Breast epithelium (tissue), 4 donors: ENCODE results near the gene CPNE7. TPM values are rescaled to one million over a fixed set of nuclear protein-coding genes. Genes with fewer than 3 reads are reported as not detected.

ENCODE experiments used
- DNase-seq, 2 donors: peaks; one replicate each; pipeline ENCODE4 v3.0.0-alpha.2; 2019; ENCODE audit warnings: low spot score in 2 of 2
- H3K27ac ChIP-seq, 2 donors: fragments of 200-600 bp; sonication (generic) in 1 of 2; one replicate each; pipeline ENCODE4 v1.5.1; 2016 to 2019; ENCODE audit warnings: mild to moderate bottlenecking in 1 of 2
- H3K27me3 ChIP-seq, 2 donors: fragments of 200-600 bp; sonication (generic) in 1 of 2; one replicate each; pipeline versions ENCODE4 v1.5.1 to v1.6.0; 2017 to 2019; ENCODE audit warnings: control low read depth in 1 of 2, mild to moderate bottlenecking in 1 of 2
- H3K36me3 ChIP-seq: fragments of 200-600 bp; one replicate; pipeline ENCODE4 v1.5.1; 2019
- H3K4me1 ChIP-seq, 2 donors: fragments of 200-600 bp; sonication (generic); one replicate each; pipeline ENCODE4 v1.5.1; 2016 to 2019; ENCODE audit warnings: control low read depth in 1 of 2
- H3K4me3 ChIP-seq, 3 donors: fragments of 200-600 bp; sonication (generic); 1 replicate in 2 of 3; 2 replicates in 1 of 3; pipeline ENCODE4 v1.5.1; 2016 to 2019; ENCODE audit warnings: mild to moderate bottlenecking in 3 of 3, moderate library complexity in 2 of 3
- H3K9me3 ChIP-seq, 2 donors: fragments of 200-600 bp; sonication (generic) in 1 of 2; one replicate each; pipeline ENCODE4 v1.5.1; 2016 to 2019; ENCODE audit warnings: control low read depth in 1 of 2
- CTCF ChIP-seq, 3 donors: fragments of 450-650 bp; IDR thresholded peaks; one replicate each; pipeline ENCODE4 v1.5.1; 2016 to 2017; ENCODE audit warnings: antibody characterized with exemption in 3 of 3, mild to moderate bottlenecking in 3 of 3, moderate library complexity in 3 of 3
- POLR2A ChIP-seq: fragments of 450-650 bp; IDR thresholded peaks from one replicate; pipeline ENCODE4 v1.6.1; 2016; ENCODE audit warnings: antibody characterized with exemption, mild to moderate bottlenecking, moderate library complexity
- POLR2AphosphoS5 ChIP-seq, 3 donors: sonication (generic); formaldehyde crosslinking; IDR thresholded peaks; one replicate each; pipeline ENCODE4 v1.6.1; 2017; ENCODE audit warnings: antibody characterized with exemption in 3 of 3
- intact Hi-C: fragments of 100-400 bp; cut with DNase I; formaldehyde crosslinking; loops from one replicate; pipeline ENCODE4 v1.15.1; 2023; ENCODE audit warnings: low total_unique reads
- total RNA-seq, 3 donors: library from RNA; depleted of rRNA; stranded (reverse); fragments of >200 nt; gene quantifications; one replicate each; pipeline ENCODE4 v1.1.0, GENCODE V29; 2016

The CPNE7 gene
- total RNA-seq, 3 donors from 2014 or later: 1.2 to 4.9 TPM; not detected in 1

- Histone ChIP-seq H3K9me3 (no peaks in the 10 kb centered on the region), H3K36me3 (no peaks in the 10 kb centered on the region), H3K27me3 (peaks cover 0 to 13% of the 10 kb centered on the region in 2 donors), H3K27ac (no peak overlapping the region), H3K4me1 (peaks cover 3 to 6% of the 10 kb centered on the region in 2 donors), H3K4me3 (peak overlapping the region in 2 of 3 donors; percentile 5 to 50)
- intact Hi-C loops: no loop called here
- TF ChIP-seq POLR2AphosphoS5 (IDR thresholded peaks at IDR 0.05) (no peak), CTCF (IDR thresholded peaks at IDR 0.05) (no peak), POLR2A (no peak)
- no peak for DNase-seq
Observed at GRCh38 chr16:89602273-89602951, 26.9 kb downstream of the CPNE7 start.

- peaks cover 0 to 13% of the 10 kb centered on the region in 2 donors for H3K27me3 ChIP-seq
- intact Hi-C loops: no loop called here
Observed at GRCh38 chr16:89602952-89603590, 27.5 kb downstream of the CPNE7 start.

GRCh38 chr16:89604764-89605163, 29.2 kb downstream of the CPNE7 start:
- TF ChIP-seq CTCF (IDR thresholded peaks at IDR 0.05) (no peak), POLR2A (no peak), POLR2AphosphoS5 (IDR thresholded peaks at IDR 0.05) (no peak)
- H3K4me1 ChIP-seq: peaks cover 3 to 6% of the 10 kb centered on the region in 2 donors
- H3K27ac ChIP-seq: no peak overlapping the region
- no peaks in the 10 kb centered on the region for H3K9me3 ChIP-seq
- intact Hi-C loops: no loop called here
- H3K36me3 ChIP-seq: no peaks in the 10 kb centered on the region
- no peak overlapping the region for H3K4me3 ChIP-seq
- peaks cover 0 to 13% of the 10 kb centered on the region in 2 donors for H3K27me3 ChIP-seq
- DNase-seq: no peak

More at GRCh38 chr16:89602952-89603590, 27.5 kb downstream of the CPNE7 start:
- no peak for TF ChIP-seq POLR2A
- TF ChIP-seq CTCF (IDR thresholded peaks at IDR 0.05): no peak
- no peak for TF ChIP-seq POLR2AphosphoS5 (IDR thresholded peaks at IDR 0.05)
- no peaks in the 10 kb centered on the region for H3K9me3 ChIP-seq
- peaks cover 3 to 6% of the 10 kb centered on the region in 2 donors for H3K4me1 ChIP-seq
- no peak overlapping the region for H3K4me3 ChIP-seq
- no peak overlapping the region for H3K27ac ChIP-seq
- no peaks in the 10 kb centered on the region for H3K36me3 ChIP-seq
- DNase-seq: no peak

- H3K4me3 ChIP-seq: no peak overlapping the region
- intact Hi-C loops: no loop called here
- no peaks in the 10 kb centered on the region for H3K36me3 ChIP-seq
- peaks cover 0 to 13% of the 10 kb centered on the region in 2 donors for H3K27me3 ChIP-seq
- peaks cover 3 to 6% of the 10 kb centered on the region in 2 donors for H3K4me1 ChIP-seq
- no peak for DNase-seq
- TF ChIP-seq POLR2A (no peak), CTCF (IDR thresholded peaks at IDR 0.05) (no peak), POLR2AphosphoS5 (IDR thresholded peaks at IDR 0.05) (no peak)
- H3K9me3 ChIP-seq: no peaks in the 10 kb centered on the region
- H3K27ac ChIP-seq: no peak overlapping the region
Observed at GRCh38 chr16:89605186-89605970, 29.8 kb downstream of the CPNE7 start.
